GM03348 (cell line): ENCODE measurements around the gene SLC9A2.

ENCODE experiments used
- DNase-seq: peaks from one replicate; pipeline ENCODE4 v3.0.0; 2012; ENCODE audit warnings: low spot score

The SLC9A2 gene

DNA sequence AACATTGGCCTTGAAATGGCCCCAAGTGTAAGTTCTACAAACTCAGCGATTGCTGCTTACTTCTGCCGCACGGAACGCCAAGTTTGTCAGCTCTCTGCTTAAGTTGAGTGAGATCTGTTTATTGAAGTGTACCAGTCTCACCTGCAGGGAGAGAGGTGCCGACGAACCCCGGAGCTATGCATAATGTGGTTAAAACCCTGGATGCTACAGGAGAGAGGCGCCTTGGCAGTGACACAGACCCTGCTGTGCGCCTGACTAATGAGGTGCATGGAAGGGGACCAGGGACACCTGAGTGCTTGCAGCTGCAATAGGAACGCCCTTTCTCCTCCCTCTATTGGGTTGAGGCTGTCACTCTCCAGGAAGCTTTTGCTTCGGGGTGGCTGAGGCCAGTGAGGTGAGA lies 979 bp downstream of the SLC9A2 start:
- no peak for DNase-seq

DNA sequence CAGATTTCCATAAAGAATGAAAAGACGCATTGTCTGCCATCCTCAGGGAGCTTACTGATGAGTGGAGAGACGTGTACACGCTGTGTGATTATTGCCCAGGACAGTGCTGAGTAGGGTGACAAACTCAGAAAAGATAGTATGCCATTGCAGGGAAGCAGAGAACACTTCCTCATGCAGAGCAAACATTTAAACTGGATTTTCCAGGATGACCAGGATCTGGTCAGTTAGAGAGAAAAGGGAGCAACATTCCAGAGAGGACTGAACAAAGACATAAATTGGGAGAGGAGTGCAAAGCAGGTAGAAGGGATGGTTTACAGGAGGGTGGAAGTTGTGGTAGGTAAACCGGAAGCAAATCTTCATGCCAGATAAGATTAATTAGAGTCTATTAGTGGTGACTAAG lies 2.3 kb downstream of the SLC9A2 start:
- no peak for DNase-seq

DNA sequence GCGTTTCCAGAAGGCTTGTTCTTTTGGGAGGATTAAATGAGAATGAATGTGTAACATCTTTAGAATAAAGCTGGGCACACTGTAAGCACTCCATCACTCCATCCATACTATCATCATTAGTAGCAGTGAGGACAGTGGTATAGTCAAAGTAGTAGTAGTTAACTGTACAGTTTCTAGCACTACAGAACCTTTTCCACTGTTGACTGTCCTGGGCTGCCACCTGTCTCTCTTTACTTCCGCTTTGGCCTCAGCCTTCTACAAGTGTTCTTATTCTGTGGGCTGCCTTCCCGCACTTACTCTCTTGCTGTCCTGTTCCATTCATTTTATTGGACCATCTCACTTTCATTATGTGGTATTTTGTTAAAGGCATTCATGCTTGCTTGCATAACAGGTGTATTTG lies 3.3 kb downstream of the SLC9A2 start:
- no peak for DNase-seq

DNA sequence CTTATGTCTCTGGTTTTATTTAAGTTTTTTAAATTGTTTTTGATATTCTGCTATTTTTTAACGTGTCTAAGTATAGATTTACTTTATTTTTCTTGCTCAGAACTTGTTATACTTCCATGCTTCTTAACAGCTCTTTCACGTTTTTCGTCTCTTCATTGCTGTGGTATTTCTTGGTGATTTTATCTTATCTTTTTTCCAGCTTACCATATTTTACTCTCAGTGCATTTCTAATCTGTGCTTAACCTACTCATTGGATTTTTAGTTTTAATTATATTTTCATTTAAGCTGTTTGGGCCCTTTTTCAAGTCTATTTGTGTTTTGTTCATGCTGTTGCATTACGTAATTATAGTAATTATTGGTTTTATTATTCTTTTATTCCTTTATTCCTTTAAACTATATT lies 11.1 kb downstream of the SLC9A2 start:
- no peak for DNase-seq

DNA sequence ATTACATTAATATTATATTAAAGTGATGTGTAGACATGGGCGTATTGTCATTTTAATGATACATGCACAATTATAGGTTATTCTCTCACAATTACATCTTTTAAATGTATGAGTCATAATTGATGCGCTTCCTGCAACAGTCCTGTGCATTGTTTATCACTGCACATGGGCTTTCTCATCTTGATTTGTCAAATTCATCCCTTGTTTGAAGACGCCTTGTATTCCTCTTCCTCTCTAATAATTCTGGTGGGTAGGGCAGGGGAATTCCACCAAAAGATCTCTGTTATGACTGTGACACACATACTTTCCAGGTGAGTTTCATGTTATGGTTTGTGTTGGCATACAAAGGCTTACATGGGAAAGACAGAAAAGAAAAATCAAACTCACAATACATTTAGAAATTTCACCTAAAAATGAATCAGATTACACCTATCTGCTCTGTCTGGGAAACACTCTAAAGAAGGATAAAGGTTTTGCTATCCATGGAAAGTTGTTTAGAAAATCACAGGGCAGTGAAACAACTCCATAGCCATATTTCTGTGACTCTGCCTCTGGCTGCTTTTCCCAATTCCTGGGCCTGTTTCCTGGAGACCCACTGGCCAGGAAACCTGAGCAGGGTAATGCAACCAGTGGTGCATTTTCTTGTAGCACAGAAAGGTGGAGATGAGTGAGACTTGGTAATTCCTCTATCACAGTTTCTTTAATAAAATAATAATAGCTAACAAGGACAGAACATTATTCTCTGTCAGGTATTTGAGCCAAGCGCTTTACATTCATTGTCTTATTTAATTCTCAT lies 13.2 kb downstream of the SLC9A2 start:
- no peak for DNase-seq

DNA sequence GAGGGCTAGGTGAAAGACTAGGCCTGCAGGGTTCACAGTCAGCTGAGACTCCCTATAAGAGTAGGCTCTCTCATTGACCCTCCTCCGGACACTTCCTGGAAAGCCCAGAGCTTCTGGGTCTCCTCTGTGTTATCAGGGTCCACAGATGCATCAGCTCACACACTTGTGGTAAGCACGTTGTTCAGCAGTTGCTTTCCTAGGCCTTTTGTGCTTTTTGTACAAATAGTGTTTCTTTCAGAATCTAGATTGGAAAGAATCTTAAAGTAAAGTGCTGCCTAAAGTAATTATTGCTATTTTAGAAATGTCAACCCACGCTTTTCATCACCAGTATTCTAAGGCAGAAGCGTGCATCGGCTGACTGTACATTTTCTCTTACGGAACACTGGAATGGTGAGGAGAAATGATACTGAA lies 15.5 kb downstream of the SLC9A2 start:
- no peak for DNase-seq

DNA sequence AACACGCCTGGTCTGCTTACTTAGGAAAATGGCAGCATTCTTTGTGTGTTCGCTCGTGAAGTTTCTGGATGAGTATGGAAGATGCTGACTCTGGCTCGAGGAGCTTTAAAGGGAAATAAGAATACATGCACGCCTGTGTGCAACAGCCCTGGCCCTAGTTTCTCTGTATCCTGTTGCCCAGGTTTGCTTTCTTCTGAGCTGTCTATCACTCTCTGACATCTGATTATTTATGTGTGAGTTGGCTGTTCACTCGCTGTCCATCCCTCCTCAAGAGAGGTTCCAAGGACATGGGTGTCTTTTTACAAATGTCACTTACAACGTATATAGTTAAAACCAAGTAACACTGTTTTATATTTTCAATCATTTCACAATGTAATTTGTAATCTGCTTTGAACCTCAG lies 16.0 kb downstream of the SLC9A2 start:
- DNase-seq: no peak

DNA sequence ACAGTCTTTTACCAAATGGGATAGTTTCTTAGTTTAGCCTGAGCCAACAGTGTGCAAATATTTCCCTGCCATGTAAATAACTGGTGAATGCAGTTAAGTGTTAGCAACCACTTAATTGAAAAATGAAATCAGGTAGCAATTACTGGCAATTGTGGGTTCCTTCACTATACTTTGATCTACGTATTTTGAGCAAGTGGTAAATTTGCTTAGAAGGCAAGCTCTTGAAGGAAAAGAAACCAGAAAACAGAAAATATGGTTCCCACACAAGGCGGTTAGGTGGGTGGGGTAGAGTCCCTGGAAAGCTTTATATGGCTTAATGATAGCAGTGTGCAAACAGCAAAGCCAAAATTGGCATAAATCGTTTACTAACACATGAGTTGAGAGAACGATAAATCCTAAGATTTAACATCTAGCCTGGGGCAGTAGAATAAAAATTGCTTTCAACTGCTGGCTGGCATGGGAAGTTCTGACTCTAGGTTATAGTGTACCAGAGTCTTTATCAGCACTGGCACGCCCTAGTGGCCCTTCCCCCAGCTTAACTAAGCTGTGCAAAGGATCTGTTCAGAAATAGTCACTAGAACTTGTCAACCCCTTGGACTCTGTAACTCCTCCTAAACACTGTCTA lies 17.0 kb downstream of the SLC9A2 start:
- no peak for DNase-seq

DNA sequence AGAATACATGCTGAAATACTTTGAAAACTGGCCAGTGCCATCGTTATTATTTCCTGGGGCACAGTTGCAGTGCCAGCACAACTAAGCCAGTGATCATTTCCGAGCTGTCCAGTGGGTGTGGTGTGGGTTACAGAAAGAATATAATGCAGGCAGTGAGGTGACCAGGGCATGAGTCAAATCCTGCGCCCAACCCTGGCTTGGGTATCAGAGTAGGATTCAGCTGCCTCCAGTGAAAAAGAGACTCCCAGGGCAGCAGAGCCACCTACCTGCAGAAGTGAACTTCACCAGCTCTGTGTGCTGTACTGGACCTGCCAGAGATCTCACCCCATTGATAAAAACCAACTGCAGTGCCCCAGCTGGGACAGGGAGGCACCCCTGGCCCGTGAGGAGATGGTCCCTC lies 18.0 kb downstream of the SLC9A2 start:
- DNase-seq: no peak

DNA sequence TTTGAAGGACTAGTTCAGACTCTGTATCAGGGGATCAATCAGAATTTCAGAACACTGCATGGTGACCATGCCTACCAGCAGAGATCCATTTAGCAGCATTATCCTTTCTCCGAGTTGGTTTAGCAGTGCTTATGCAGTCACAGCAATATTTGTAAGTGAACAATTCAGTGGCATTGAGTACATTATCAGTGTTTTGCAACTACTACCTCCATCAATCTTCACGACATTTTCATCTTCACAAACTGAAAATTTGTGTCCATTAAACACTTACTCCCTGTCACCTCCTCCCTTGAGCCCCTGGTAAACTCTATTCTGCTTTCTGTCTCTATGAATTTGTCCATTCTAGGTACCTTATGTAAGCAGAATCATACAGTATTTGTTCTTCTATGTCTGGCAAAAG lies 20.1 kb downstream of the SLC9A2 start:
- DNase-seq: no peak

DNA sequence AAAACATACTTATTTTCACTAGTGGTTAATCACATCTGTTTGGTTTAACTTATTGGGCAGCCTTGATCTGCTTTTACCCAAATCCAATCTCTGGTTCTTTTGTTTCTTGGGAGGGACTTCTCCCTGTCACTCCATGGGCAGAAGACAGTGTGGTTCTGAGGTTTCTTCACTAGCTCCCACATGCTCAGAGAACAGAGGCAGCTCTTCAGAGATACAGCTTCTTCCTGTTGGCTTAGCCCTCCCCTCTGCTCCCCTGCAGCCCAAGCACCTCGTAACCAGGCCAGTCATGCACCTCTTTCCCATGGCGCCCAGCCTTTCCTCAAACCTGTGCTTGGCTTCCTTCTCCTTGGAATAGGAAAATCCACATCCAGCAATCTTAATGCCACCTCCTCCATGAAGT lies 32.8 kb downstream of the SLC9A2 start:
- DNase-seq: no peak

DNA sequence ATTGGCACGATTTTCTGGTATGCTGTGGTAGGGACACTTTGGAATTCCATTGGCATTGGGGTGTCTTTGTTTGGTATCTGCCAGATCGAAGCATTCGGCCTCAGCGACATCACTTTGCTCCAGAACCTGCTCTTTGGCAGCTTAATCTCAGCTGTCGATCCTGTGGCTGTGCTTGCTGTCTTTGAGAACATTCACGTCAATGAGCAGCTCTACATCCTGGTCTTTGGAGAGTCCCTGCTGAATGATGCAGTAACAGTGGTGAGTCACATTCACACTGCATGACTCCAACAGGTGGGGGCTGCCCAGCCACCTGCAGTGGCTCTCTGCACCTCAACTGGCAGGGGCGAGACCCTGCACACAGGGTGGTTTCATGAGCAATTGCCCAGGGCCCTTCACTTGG lies 38.4 kb downstream of the SLC9A2 start:
- no peak for DNase-seq

DNA sequence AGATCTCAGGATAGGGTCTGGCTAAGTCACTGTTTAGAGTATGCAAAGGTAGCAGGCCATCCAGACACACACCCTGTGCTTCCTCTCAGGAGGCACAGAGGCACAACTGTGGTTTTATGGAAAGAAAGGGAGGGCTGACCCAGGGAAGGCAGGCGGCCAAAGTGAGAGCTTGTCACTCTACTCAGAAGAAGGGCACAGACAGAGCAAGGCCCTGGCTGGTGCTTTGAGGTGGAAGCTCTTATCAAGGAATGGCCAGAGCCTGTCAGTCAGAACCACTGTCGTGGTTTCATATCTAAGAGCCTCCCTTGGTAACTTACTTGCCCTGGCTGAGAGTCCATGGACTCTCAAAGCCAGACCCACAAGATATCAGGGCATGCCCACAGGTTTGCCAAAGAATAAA lies 40.7 kb downstream of the SLC9A2 start:
- no peak for DNase-seq

DNA sequence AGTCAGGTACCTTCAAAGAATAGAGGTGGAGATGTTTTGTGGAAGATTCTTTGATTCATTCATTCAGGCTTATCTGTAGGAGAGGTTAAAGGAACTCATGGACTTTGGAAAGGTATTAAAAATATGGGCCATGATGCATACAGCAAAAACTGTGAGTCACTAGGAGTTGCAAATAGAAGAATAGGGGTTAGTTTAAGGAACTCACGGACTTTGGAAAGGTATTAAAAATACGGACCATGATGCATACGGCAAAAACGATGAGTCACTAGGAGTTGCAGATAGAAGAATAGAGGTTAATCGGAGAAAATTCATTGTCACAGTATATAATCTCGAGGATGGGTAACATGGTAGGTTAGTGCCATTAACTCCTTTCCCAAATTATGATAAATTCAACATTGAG lies 41.2 kb downstream of the SLC9A2 start:
- DNase-seq: no peak

DNA sequence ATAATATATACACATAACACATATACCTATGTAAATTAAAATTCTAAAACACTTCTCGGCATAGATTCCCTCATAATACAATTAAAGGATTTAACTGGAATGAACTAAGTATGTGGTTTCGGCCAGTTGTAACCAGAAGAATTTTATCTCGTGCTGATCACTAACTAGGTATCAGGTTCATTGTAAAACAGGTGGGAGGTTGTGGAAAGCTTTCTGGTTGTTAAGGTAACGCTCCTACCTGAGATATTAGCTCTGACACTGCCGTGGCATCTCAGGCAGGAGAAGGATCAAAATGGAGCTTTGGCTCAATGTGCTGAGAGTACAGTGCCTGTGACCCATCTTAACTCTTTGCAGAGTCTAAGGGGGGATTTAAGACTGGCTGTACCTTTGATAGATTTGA lies 42.5 kb downstream of the SLC9A2 start:
- no peak for DNase-seq

DNA sequence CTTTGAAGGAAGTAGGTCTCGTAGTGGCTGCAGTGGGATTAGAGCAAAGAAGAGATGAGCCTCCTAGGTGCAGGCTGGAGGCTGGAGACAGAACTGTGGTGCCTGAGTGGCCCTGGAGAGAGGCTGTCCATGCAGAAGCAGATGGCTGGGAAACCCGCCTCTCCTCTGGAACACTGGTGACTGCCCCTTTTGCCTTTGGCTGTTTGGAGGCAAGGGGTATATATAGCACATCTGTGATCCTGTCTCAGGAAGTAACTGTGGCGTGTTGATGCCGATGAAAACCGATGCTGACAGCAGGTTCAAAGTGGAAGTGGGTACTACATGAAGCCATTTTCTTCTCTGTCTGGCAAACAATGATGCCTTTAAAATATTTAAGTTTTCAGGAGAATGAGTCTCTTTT lies 43.5 kb downstream of the SLC9A2 start:
- no peak for DNase-seq

DNA sequence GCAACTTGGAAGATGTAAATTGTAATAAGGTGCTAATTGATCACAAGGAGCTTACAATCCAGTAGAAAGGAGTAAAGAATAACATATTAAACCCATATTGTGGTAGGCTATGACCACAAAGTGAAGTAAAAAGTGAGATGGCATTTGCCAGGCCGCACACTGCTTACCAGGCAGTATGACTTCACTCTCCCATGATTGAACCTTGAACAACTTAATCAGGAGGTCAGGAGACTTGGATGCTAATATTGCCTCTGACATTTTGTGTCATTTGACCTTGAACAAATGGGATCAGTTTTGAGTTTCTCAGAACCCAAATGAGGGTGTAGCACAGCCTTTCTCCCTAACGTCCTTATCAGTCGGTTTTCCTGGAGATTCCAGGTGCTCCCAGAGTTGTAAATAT lies 44.0 kb downstream of the SLC9A2 start:
- DNase-seq: no peak

DNA sequence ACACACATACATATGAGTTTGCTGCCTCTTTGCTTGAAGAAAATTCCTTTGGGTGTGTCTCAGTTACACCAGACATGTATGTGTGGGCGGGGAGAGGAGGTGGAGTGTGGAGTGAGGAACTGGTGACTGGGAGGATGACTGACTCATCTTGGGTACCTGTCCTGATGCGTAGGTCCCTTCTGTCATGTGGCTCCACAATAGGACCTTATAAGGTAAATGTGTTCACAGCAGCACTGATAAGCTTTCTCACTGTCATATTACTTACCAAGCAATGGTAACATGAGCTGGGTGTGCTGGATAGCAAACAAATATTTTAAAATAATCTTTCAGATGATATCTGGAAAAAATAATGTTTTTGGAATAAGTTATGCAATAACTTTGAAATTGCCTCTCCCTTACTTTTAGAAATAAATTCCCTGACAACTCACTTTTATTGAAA lies 45.1 kb downstream of the SLC9A2 start:
- no peak for DNase-seq

DNA sequence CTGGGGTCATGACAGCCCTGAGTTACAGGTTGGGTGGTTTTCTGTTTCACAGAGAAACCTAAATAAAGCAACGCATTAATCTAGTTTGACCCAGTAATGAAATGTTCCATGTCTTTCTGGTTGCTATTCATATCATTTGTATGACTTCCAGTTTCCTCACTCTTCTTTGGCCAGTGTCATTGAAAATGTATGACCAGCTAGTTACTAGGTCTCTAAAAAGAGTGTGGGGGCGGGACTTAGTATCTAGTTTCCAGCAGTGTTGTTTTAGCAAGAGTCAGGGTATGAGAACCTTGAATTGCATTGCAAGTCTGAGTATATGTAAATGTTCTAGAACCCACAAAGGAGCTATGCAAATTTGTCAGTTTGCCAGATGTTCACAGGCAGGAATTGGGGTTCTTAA lies 47.7 kb downstream of the SLC9A2 start:
- no peak for DNase-seq

DNA sequence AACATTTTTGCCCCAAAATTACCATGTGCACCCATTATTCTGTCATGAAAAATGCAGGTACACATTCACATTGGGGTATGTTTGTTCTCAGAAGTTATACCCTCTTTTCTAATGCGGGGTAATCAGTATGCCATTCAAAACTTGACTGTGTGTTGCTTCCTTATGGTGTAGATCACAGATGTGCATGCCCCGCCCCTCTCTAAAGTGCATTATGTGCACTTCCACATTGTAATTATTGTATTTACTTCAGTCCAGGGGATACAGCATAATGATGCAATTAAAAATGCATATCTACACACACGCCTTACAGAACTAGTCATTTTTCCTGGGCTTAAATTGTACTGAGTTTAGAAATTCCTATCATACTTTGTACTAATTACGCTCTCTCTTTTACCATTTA lies 48.8 kb downstream of the SLC9A2 start:
- no peak for DNase-seq

DNA sequence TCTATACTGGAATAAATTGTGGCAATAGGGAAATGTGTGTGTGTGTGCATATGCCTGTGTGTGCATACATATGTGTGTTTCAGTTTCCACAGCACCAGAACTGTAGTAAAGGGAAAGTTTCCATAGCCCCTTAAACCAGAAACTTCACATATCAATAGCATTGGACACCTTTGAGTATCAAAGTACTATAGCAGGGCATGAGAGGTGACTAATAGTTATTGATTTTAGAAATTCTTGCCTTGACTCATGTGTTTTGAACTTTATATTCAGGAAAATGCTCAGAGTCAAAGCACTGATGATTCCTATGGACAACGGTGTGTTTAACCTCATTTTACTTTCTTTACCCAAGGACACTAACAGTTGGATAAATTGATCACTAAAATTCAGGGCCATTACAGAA lies 50.0 kb downstream of the SLC9A2 start:
- DNase-seq: no peak

DNA sequence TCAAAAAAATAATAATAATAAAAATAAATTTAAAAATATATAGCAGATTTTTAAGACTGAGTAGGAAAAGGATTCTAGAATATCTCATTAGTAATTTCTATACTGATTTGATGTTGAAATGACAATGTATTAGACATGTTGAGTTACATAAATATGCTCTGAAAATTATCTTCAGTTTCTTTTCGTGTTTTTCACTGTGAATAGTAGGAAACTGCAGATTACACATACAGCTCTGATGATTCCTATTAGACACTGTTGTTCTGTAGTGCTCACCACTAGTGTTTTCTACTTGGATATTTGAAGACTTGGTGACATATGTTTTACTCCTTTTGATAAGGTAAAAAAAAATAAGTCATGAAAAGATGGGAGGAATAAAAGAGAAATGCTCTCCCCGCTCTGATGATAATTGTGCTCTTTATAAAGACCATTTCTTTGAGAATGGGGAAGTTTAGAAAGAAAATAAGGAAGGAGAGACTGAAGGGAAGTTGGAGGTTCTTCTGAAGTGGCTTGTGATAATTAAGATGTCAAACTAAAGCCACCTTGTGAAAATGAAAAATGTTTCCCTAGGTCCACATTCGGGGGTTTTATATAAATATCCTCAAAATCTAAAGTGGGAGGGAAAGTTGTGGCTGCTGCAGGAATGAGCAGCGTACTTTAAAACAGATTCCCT lies 52.9 kb downstream of the SLC9A2 start:
- DNase-seq: no peak

DNA sequence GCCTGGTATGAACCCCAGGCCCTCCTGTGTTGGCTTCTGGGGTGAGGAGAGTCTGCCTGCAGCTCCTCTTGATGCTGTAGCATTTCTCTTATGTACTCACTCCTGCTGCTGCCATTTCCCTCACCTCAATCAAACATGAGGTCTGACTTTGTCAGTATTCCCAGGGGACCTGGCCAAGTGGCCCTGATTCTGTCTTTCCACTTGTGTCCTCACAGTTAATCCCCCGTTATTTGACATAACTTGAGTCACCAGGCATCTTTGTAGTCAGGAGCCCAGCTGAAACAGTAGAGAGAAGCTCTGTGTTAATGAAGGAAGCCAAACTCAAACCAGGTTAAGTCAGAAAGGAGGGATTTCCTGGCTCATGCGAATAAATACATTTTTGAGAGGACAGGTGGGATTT lies 55.0 kb downstream of the SLC9A2 start:
- no peak for DNase-seq

DNA sequence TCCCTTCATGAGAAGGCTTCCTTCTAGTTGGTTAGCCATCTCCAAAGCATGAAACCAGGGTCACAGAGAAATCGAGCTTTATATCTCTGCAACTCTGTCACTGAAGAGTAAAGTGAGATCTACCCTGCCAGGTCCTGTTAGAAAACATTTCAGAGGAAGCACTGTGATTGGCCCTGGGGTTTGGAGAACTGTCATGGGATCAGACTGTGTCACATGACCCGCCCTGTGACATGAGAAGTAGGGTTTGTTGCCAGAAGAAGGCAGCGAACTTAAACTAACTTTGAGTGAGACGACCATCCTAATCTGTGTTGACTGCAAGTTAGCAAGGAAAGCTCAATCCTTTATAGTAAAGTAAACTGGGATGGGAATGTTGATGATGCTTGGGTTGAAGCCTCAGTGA lies 55.5 kb downstream of the SLC9A2 start:
- DNase-seq: no peak
